Measurements from ENCODE around the gene ZNF783. TPM values are rescaled to one million over a fixed set of nuclear protein-coding genes. Genes with fewer than 3 reads are reported as not detected.
"Not testable (repeated sequence)": the region's sequence is repeated elsewhere in the genome, so short reads cannot be mapped to it uniquely, and the experiment has no call there.

Gene ZNF783
- polyA plus RNA-seq, 3 donors from 2014 or later = 1.6 to 4.4 (median 3.0) TPM

GRCh38 chr7:149304006-149304405 is 42.0 kb downstream of the ZNF783 start:
- DNase-seq = no peak
- no peaks in the 10 kb centered on the region for H3K4me1 Mint-ChIP-seq
- H3K9me3 Mint-ChIP-seq = no peaks in the 10 kb centered on the region
- H3K27ac Mint-ChIP-seq = no peak overlapping the region
- no peak overlapping the region for H3K4me3 Mint-ChIP-seq
- H3K27me3 Mint-ChIP-seq (ENCODE audit: low read depth in 3 of 3) = peaks cover 0 to 3% (median 0%) of the 10 kb centered on the region in 3 donors
- H3K36me3 Mint-ChIP-seq = no peaks in the 10 kb centered on the region

- Mint-ChIP-seq H3K36me3 (no peaks in the 10 kb centered on the region), H3K27me3 (ENCODE audit: low read depth in 3 of 3) (peaks cover 0 to 3% (median 0%) of the 10 kb centered on the region in 3 donors), H3K27ac (no peak overlapping the region), H3K4me1 (peaks cover 4 to 6% of the 10 kb centered on the region in 2 donors), H3K9me3 (no peaks in the 10 kb centered on the region), H3K4me3 (no peak overlapping the region)
- no peak for DNase-seq
Observed at GRCh38 chr7:149306854-149307253, 44.9 kb downstream of the ZNF783 start.

- H3K27me3 Mint-ChIP-seq (ENCODE audit: low read depth in 3 of 3) = peaks cover 0 to 3% (median 0%) of the 10 kb centered on the region in 3 donors
- no peak overlapping the region for H3K27ac Mint-ChIP-seq
- H3K36me3 Mint-ChIP-seq = no peaks in the 10 kb centered on the region
- no peak overlapping the region for H3K4me3 Mint-ChIP-seq
- H3K4me1 Mint-ChIP-seq = peaks cover 4 to 6% of the 10 kb centered on the region in 2 donors
- DNase-seq = no peak
- H3K9me3 Mint-ChIP-seq = no peaks in the 10 kb centered on the region
Observed at GRCh38 chr7:149307775-149308501, 45.9 kb downstream of the ZNF783 start.

- H3K27ac Mint-ChIP-seq = peak overlapping the region in 2 of 6 donors; percentile 2 to 58
- DNase-seq = peak; percentile 8 to 38 (median 18)
Observed at GRCh38 chr7:149310113-149310836, 48.3 kb downstream of the ZNF783 start.

GRCh38 chr7:149310990-149311573 is 49.1 kb downstream of the ZNF783 start:
- H3K9me3 Mint-ChIP-seq = no peaks in the 10 kb centered on the region
- no peaks in the 10 kb centered on the region for H3K36me3 Mint-ChIP-seq
- H3K4me1 Mint-ChIP-seq = peaks cover 4 to 6% of the 10 kb centered on the region in 2 donors
- no peak overlapping the region for H3K27ac Mint-ChIP-seq
- H3K4me3 Mint-ChIP-seq = no peak overlapping the region
- DNase-seq = no peak
- H3K27me3 Mint-ChIP-seq (ENCODE audit: low read depth in 3 of 3) = peaks cover 0 to 2% (median 2%) of the 10 kb centered on the region in 3 donors

More at GRCh38 chr7:149310113-149310836, 48.3 kb downstream of the ZNF783 start:
- H3K27me3 Mint-ChIP-seq (ENCODE audit: low read depth in 3 of 3) = peaks cover 0 to 3% (median 2%) of the 10 kb centered on the region in 3 donors
- peaks cover 4 to 6% of the 10 kb centered on the region in 2 donors for H3K4me1 Mint-ChIP-seq
- no peak overlapping the region for H3K4me3 Mint-ChIP-seq
- no peaks in the 10 kb centered on the region for H3K36me3 Mint-ChIP-seq
- no peaks in the 10 kb centered on the region for H3K9me3 Mint-ChIP-seq

- Mint-ChIP-seq H3K27ac (no peak overlapping the region), H3K27me3 (ENCODE audit: low read depth in 3 of 3) (peaks cover 2 to 4% (median 2%) of the 10 kb centered on the region in 3 donors), H3K4me1 (peaks cover 4 to 6% of the 10 kb centered on the region in 2 donors), H3K9me3 (no peaks in the 10 kb centered on the region), H3K4me3 (no peak overlapping the region), H3K36me3 (no peaks in the 10 kb centered on the region)
- DNase-seq = no peak
Observed at GRCh38 chr7:149313981-149314380, 52.0 kb downstream of the ZNF783 start.

GRCh38 chr7:149316606-149317005 is 54.6 kb downstream of the ZNF783 start:
- no peak overlapping the region for H3K27ac Mint-ChIP-seq
- H3K4me3 Mint-ChIP-seq = no peak overlapping the region

GRCh38 chr7:149317496-149317895 is 55.5 kb downstream of the ZNF783 start:
- no peak for DNase-seq
- Mint-ChIP-seq H3K4me3 (no peak overlapping the region), H3K9me3 (no peaks in the 10 kb centered on the region), H3K27ac (no peak overlapping the region), H3K27me3 (ENCODE audit: low read depth in 3 of 3) (peaks cover 2 to 7% (median 2%) of the 10 kb centered on the region in 3 donors), H3K36me3 (no peaks in the 10 kb centered on the region), H3K4me1 (peaks cover 5 to 8% of the 10 kb centered on the region in 2 donors)

More at GRCh38 chr7:149316606-149317005, 54.6 kb downstream of the ZNF783 start:
- H3K27me3 Mint-ChIP-seq (ENCODE audit: low read depth in 3 of 3) = peaks cover 2 to 7% (median 2%) of the 10 kb centered on the region in 3 donors
- H3K36me3 Mint-ChIP-seq = no peaks in the 10 kb centered on the region
- DNase-seq = no peak
- no peaks in the 10 kb centered on the region for H3K9me3 Mint-ChIP-seq
- H3K4me1 Mint-ChIP-seq = no peaks in the 10 kb centered on the region

GRCh38 chr7:149317986-149318672 is 56.1 kb downstream of the ZNF783 start:
- peaks cover 2 to 7% (median 2%) of the 10 kb centered on the region in 3 donors for H3K27me3 Mint-ChIP-seq (ENCODE audit: low read depth in 3 of 3)
- H3K36me3 Mint-ChIP-seq = no peaks in the 10 kb centered on the region
- H3K27ac Mint-ChIP-seq = no peak overlapping the region
- H3K4me1 Mint-ChIP-seq = peaks cover 5 to 9% of the 10 kb centered on the region in 2 donors
- no peaks in the 10 kb centered on the region for H3K9me3 Mint-ChIP-seq
- H3K4me3 Mint-ChIP-seq = no peak overlapping the region
- no peak for DNase-seq

- Mint-ChIP-seq H3K27ac (no peak overlapping the region), H3K9me3 (no peaks in the 10 kb centered on the region), H3K36me3 (no peaks in the 10 kb centered on the region), H3K4me1 (peaks cover 5 to 9% of the 10 kb centered on the region in 2 donors), H3K4me3 (no peak overlapping the region), H3K27me3 (ENCODE audit: low read depth in 3 of 3) (peaks cover 0 to 7% (median 2%) of the 10 kb centered on the region in 3 donors)
- no peak for DNase-seq
Observed at GRCh38 chr7:149319376-149319775, 57.4 kb downstream of the ZNF783 start.

- Mint-ChIP-seq H3K27me3 (ENCODE audit: low read depth in 3 of 3) (peaks cover 0 to 7% (median 2%) of the 10 kb centered on the region in 3 donors), H3K4me1 (peaks cover 5 to 9% of the 10 kb centered on the region in 2 donors), H3K27ac (no peak overlapping the region), H3K36me3 (no peaks in the 10 kb centered on the region), H3K4me3 (peak overlapping the region in 1 of 5 donors; percentile 37), H3K9me3 (no peaks in the 10 kb centered on the region)
- no peak for DNase-seq
Observed at GRCh38 chr7:149320313-149321124, 58.5 kb downstream of the ZNF783 start.

GRCh38 chr7:149321125-149321905 is 59.3 kb downstream of the ZNF783 start:
- H3K27me3 Mint-ChIP-seq (ENCODE audit: low read depth in 3 of 3); H3K36me3 Mint-ChIP-seq; DNase-seq; H3K9me3 Mint-ChIP-seq; H3K4me1 Mint-ChIP-seq: not testable (repeated sequence)
- peak overlapping the region in 3 of 5 donors; percentile 35 to 70 (median 64) for H3K4me3 Mint-ChIP-seq
- peak overlapping the region in 1 of 6 donors; percentile 67 for H3K27ac Mint-ChIP-seq
